IMR-90 (cell line): ENCODE data around the gene CDC40.

Source experiments
- CHD1 ChIP-seq: IDR thresholded peaks from 2 replicates; pipeline ENCODE4 v1.6.1; 2012; ENCODE audit warnings: low read depth, low read length, improper control_type of control experiment
- MAFK ChIP-seq: IDR thresholded peaks from 2 replicates; pipeline ENCODE4 v1.6.1; 2012; ENCODE audit warnings: low read depth, low read length, improper control_type of control experiment
- NFE2L2 ChIP-seq: fragments of 150-350 bp; IDR thresholded peaks from 2 replicates; pipeline ENCODE4 v1.6.1; 2016; ENCODE audit warnings: low read depth, mild to moderate bottlenecking, low read length
- POLR2A ChIP-seq: IDR thresholded peaks from 2 replicates; pipeline ENCODE4 v1.6.1; 2012; ENCODE audit warnings: mild to moderate bottlenecking, low read depth, low read length
- RAD21 ChIP-seq: IDR thresholded peaks from 2 replicates; pipeline ENCODE4 v1.6.1; 2012; ENCODE audit warnings: low read length, improper control_type of control experiment
- RCOR1 ChIP-seq: IDR thresholded peaks from 2 replicates; pipeline ENCODE4 v1.6.1; 2012; ENCODE audit warnings: mild to moderate bottlenecking, low read length, improper control_type of control experiment; ENCODE audit not compliant: insufficient replicate concordance
- RFX5 ChIP-seq: IDR thresholded peaks from 2 replicates; pipeline ENCODE4 v1.8.0; 2012; ENCODE audit warnings: low read depth, mild to moderate bottlenecking, low read length, moderate library complexity
- SMC3 ChIP-seq: fragments of 150-350 bp; IDR thresholded peaks from 2 replicates; pipeline ENCODE4 v1.6.1; 2016; ENCODE audit warnings: low read depth, mild to moderate bottlenecking, antibody characterized with exemption, low read length, moderate library complexity
- TF ChIP-seq, protein P1 (sequence below): conservative IDR thresholded peaks from 2 replicates; pipeline ENCODE4 v1.5.1; 2012; ENCODE audit warnings: mild to moderate bottlenecking, low read depth, low read length, improper control_type of control experiment
- TF ChIP-seq, protein P2 (sequence below): fragments of 150-350 bp; IDR thresholded peaks from 2 replicates; pipeline ENCODE4 v1.6.1; 2016; ENCODE audit warnings: low read depth, mild to moderate bottlenecking, low read length, moderate library complexity, borderline replicate concordance

DNA sequence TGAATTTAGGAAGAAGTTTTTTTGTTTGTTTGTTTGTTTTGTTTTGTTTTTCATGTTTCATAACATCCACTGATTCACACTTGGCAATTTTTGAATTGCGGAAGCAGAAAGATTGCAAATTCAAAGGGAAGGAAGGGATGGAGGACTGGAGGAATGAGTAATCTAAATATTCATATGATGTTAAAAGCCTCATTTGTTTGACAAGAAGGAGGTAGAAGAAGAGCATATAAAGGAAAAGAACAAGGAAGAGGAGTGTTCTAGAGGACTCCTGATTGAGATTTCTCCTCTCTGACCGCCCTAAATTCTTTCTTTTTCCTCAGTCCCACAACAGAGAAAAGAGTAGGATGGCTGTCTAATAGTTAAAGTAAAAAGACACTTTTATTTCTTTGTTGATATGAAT lies 89.4 kb downstream of the CDC40 start:
- TF ChIP-seq POLR2A (no peak), RAD21 (no peak), NFE2L2 (no peak), CHD1 (no peak), SMC3 (no peak), RCOR1 (no peak), RFX5 (no peak), MAFK (no peak)
- TF ChIP-seq, protein P1, sequence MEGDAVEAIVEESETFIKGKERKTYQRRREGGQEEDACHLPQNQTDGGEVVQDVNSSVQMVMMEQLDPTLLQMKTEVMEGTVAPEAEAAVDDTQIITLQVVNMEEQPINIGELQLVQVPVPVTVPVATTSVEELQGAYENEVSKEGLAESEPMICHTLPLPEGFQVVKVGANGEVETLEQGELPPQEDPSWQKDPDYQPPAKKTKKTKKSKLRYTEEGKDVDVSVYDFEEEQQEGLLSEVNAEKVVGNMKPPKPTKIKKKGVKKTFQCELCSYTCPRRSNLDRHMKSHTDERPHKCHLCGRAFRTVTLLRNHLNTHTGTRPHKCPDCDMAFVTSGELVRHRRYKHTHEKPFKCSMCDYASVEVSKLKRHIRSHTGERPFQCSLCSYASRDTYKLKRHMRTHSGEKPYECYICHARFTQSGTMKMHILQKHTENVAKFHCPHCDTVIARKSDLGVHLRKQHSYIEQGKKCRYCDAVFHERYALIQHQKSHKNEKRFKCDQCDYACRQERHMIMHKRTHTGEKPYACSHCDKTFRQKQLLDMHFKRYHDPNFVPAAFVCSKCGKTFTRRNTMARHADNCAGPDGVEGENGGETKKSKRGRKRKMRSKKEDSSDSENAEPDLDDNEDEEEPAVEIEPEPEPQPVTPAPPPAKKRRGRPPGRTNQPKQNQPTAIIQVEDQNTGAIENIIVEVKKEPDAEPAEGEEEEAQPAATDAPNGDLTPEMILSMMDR: no peak
- TF ChIP-seq, protein P2, sequence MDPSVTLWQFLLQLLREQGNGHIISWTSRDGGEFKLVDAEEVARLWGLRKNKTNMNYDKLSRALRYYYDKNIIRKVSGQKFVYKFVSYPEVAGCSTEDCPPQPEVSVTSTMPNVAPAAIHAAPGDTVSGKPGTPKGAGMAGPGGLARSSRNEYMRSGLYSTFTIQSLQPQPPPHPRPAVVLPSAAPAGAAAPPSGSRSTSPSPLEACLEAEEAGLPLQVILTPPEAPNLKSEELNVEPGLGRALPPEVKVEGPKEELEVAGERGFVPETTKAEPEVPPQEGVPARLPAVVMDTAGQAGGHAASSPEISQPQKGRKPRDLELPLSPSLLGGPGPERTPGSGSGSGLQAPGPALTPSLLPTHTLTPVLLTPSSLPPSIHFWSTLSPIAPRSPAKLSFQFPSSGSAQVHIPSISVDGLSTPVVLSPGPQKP: no peak
